AG04449 (cell line): ENCODE results near the gene DLGAP1.

Source experiments
- CTCF ChIA-PET: fragments of 350-600 bp; formaldehyde crosslinking; extraction: SDS; loops from one replicate; lab custom pipeline; 2021; ENCODE audit warnings: antibody characterized with exemption; lab: Yijun Ruan, JAX
- POLR2A ChIA-PET: fragments of 400-600, 350-600 bp; formaldehyde crosslinking; extraction: SDS; loops from one replicate; lab custom pipeline; 2020; ENCODE audit warnings: antibody characterized with exemption, inconsistent platforms; lab: Yijun Ruan, JAX
- DNase-seq: peaks from one replicate; pipeline ENCODE4 v3.0.0-alpha.2; 2010; ENCODE audit warnings: low read depth, low spot score
- H3K4me3 ChIP-seq: 2 replicates; pipeline ENCODE4 v1.5.1; 2011; ENCODE audit warnings: low read depth, mild to moderate bottlenecking, control low read depth, low read length
- TF ChIP-seq, protein P1 (sequence below): IDR thresholded peaks from one replicate; pipeline ENCODE4 v1.5.1; 2011; ENCODE audit warnings: mild to moderate bottlenecking, moderate library complexity, low read length, control low read depth, inconsistent platforms; ENCODE audit not compliant: insufficient read depth; ENCODE audit errors: missing control alignments

Gene DLGAP1

DNA sequence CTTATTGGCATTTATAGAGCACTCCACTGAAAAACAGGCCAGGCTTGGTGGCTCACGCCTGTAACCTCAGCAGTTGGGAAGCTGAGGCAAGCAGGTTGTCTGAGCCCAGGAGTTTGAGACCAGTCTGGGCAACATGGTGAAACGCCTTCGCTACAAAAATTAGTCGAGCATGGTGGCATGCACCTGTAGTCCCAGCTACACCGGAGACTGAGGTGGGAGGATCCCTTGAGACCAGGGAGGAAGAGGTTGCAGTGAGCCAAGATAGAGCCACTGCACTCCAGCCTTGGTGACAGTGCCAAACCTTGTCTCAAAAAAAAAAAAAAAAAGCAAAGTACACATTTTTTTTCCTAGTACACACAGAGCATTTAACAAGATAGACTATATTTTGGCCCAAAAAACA, 909.0 kb downstream of the DLGAP1 start:
- TF ChIP-seq, protein P1, sequence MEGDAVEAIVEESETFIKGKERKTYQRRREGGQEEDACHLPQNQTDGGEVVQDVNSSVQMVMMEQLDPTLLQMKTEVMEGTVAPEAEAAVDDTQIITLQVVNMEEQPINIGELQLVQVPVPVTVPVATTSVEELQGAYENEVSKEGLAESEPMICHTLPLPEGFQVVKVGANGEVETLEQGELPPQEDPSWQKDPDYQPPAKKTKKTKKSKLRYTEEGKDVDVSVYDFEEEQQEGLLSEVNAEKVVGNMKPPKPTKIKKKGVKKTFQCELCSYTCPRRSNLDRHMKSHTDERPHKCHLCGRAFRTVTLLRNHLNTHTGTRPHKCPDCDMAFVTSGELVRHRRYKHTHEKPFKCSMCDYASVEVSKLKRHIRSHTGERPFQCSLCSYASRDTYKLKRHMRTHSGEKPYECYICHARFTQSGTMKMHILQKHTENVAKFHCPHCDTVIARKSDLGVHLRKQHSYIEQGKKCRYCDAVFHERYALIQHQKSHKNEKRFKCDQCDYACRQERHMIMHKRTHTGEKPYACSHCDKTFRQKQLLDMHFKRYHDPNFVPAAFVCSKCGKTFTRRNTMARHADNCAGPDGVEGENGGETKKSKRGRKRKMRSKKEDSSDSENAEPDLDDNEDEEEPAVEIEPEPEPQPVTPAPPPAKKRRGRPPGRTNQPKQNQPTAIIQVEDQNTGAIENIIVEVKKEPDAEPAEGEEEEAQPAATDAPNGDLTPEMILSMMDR, result no peak
- ChIA-PET POLR2A (no interaction called here), CTCF (interaction anchor here (0.7 to 1.5 kb wide), 2 partner anchors 11 to 28 kb away, joined by 3 to 4 read pairs; no protein-coding TSS in a partner anchor)
- DNase-seq, result no peak
- no peak overlapping the region for H3K4me3 ChIP-seq

DNA sequence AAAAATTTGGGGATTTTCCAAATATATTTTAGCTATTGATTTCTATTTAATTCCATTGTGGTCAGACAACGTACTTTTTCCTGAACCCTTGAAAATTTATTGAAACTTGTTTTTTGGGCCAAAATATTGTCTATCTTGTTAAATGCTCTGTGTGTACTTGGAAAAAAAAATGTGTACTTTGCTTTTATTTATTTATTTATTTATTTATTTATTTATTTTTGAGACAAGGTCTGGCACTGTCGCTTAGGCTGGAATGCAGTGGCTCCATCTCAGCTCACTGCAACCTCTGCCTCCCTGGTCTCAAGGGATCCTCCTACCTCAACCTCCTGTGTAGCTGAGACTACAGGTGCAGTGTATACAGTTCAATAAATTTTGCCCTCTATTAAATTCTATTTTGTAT, 910.6 kb downstream of the DLGAP1 start:
- CTCF ChIA-PET, result no interaction called here
- no peak overlapping the region for H3K4me3 ChIP-seq
- POLR2A ChIA-PET, result no interaction called here

DNA sequence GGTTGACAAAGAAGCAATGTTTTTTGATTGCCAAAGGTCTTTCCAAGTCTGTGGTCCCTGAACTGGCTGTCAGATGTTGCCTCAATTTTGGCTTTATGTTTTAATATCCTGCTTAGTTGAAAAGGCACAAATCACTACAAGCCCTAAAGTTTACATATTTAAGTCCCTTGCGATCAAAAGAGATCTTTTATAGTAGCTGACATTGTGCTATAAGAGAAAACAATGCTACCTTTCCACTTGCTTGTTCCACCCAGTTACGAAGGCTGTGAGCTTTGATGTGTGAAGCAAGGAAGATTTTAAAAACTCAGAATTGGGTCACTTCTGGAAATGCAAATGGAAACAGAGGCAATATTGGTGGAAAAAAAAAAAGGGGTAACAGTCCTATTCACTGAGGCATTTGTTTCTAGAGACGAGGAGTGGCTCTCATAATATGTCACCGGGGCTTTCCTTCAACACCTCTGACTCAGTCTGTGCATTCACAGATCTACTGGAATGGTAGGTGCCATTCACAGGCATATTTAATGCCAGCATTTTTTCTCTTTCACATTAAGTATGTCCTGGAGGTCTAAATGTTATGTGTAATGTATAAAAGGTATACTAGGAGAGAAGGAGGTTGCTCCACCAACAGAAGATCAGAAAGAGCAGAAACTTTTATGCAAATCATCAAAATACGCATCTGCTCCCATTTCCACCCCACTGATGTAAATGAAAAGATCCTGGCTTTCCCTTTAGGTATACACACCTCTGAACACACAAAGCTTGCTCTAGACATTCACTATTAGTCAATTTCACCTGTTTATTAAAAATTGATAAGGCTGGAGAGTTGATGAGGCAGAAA, 913.3 kb downstream of the DLGAP1 start:
- POLR2A ChIA-PET, result no interaction called here
- DNase-seq, result no peak
- TF ChIP-seq, protein P1, result no peak
- CTCF ChIA-PET, result no interaction called here
- no peak overlapping the region for H3K4me3 ChIP-seq

More for the DNA sequence above, 910.6 kb downstream of the DLGAP1 start:
- no peak for DNase-seq
- TF ChIP-seq, protein P1, result no peak

DNA sequence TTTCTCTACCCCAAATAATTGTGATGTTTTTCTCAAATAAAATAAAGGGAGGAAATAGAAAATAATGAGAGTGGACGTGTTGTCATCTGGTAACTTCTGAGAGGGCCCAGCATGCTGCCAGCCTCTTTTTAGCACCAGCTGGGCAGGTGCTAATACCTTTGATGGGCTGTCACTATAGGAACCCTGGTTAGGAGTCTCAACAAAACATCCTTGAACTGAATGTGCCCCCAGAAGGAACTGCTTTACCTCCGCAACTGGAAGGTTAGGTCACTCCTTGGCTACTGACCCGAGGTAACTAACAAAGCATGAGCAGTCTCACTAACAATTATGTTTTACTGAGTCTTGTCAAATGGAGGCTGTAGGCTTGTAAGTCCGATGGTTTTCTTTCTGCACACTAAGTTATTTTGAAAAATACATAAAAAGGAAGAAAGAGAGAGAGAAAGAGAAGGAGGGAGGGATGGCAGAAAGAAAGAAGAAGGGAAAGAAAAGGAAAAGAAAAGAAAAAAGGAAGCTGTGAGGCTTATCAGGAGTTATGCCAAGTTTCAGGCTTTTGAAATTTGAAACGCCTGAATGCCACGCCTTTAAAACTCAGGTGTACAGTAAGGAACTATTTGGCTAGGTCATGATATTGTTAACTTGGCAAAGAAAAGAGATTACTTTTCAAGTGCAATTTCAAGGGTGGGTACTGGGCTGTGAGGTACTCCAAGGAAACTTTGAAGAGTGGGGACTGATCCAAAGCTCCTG, 914.1 kb downstream of the DLGAP1 start:
- ChIA-PET POLR2A (no interaction called here), CTCF (no interaction called here)
- no peak overlapping the region for H3K4me3 ChIP-seq
- no peak for DNase-seq
- TF ChIP-seq, protein P1, result no peak

DNA sequence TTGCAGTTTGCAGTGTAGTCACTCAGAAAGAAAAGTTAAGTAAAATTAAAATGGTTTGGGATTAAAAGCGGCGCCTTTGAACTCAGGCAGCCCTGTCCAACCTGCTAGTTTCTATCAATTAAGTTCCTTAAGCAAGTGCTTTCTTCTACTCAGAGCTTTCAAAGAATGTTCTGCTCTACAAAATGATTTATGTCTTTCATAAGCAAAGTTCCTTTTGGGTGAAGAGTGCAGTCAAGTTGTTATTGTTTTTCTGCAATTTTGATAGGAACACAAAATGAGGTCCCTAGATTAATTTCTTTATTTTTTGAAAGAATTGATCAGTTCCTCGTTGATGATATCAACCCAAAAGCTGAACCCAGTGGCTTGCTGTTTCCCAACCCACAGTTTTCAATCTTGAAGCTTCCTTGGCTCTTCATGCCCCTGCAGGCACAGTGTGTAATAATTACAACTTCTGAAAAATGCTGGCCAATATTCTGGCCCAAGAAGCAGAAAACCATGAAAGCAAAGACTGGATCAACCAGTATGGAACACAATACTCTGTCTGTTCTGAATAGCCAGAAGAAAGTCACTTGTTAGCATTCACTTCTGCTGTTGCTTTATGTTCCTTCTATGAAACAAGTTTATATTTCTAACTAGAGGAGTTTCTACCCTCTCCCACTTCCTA, 916.0 kb downstream of the DLGAP1 start:
- POLR2A ChIA-PET, result no interaction called here
- TF ChIP-seq, protein P1, result no peak
- H3K4me3 ChIP-seq, result no peak overlapping the region
- CTCF ChIA-PET, result no interaction called here
- DNase-seq, result no peak

DNA sequence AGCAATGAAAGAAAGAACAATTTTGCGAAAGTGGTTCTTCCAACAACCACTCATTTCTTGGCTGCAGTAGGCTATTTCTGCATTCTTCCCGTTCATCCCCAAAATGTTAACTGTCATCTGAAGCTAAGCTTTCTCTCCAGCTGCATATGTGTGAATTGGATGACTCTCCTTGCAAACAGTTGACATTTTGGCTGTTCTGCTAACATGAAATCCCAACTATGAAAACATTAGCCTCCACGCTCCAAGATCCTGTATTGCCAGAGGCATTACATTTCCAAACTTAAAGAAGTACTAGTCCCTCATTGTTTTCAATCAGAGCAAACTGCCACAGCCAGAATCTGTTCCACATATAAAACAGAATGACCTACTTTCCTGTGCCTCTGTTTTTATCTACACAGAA, 916.7 kb downstream of the DLGAP1 start:
- ChIA-PET CTCF (no interaction called here), POLR2A (no interaction called here)
- TF ChIP-seq, protein P1, result no peak
- H3K4me3 ChIP-seq, result no peak overlapping the region
- DNase-seq, result no peak
